ENCODE results near the gene GP2.

The GP2 gene

DNA sequence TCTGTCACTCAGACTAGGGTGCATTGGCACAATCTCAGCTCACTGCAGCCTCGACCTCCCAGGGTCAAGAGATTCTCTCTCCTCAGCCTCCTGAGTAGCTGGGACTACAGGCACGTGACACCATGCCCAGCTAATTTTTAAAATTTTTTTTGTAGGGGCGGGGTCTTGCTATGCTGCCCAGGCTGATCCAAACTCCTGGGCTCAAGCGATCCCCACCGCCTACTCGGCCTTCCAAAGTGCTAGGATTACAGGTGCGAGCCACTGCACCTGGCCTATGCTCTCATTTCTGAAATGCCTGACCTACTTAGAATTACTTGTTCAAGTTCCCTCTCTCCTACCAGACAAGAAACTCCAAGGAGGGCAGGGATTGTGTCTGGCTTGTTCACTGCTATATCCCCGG is 5.1 kb upstream of the GP2 start:
- ChIA-PET POLR2A (no interaction called here), CTCF (no interaction called here)
- no peak for DNase-seq (ENCODE audit: extremely low spot score)
- no peak for TF ChIP-seq NFRKB (IDR thresholded peaks at IDR 0.05)
- no peak for TF ChIP-seq CTBP1 (IDR thresholded peaks at IDR 0.05; ENCODE audit: borderline replicate concordance)
- no peak for TF ChIP-seq FOXM1 (IDR thresholded peaks at IDR 0.05; ENCODE audit: borderline replicate concordance)
- TF ChIP-seq, protein P1, sequence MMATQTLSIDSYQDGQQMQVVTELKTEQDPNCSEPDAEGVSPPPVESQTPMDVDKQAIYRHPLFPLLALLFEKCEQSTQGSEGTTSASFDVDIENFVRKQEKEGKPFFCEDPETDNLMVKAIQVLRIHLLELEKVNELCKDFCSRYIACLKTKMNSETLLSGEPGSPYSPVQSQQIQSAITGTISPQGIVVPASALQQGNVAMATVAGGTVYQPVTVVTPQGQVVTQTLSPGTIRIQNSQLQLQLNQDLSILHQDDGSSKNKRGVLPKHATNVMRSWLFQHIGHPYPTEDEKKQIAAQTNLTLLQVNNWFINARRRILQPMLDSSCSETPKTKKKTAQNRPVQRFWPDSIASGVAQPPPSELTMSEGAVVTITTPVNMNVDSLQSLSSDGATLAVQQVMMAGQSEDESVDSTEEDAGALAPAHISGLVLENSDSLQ (IDR thresholded peaks at IDR 0.05), result no peak
- no peak for TF ChIP-seq BHLHE40 (IDR thresholded peaks at IDR 0.05; ENCODE audit: borderline replicate concordance)
- TF ChIP-seq ZNF384 (IDR thresholded peaks at IDR 0.05), result no peak
- TF ChIP-seq ARNT (IDR thresholded peaks at IDR 0.05), result no peak
- TF ChIP-seq TARDBP (IDR thresholded peaks at IDR 0.05), result no peak
- TF ChIP-seq SUZ12 (IDR thresholded peaks at IDR 0.05), result no peak
- no peak for TF ChIP-seq LEF1 (IDR thresholded peaks at IDR 0.05; ENCODE audit: borderline replicate concordance)
- TF ChIP-seq FOXK2 (IDR thresholded peaks at IDR 0.05), result no peak
- TF ChIP-seq ELF4 (IDR thresholded peaks at IDR 0.05), result no peak

DNA sequence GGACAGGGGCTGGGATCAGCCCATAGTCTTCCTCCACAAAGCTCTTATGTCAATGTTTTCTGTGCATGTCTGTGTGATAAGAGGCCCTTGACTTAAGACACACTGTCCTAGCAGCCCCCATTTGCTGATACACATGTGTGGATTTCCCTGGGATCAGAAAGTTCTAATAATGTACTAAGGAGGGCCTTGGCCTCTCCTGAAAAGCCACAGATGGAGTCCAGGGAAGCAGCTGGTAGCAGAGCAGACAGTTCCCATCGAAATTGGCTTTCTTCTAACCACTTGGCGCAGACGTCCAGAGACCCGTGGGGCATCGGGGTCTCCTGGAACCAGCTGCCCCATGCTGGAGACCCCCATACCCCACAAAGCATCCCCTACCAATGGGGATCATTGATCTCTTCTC is 4.3 kb upstream of the GP2 start:
- CTCF ChIA-PET, result no interaction called here
- POLR2A ChIA-PET, result no interaction called here
- no peak for DNase-seq (ENCODE audit: extremely low spot score)
- TF ChIP-seq BHLHE40 (IDR thresholded peaks at IDR 0.05; ENCODE audit: borderline replicate concordance), result no peak
- no peak for TF ChIP-seq NFRKB (IDR thresholded peaks at IDR 0.05)
- no peak for TF ChIP-seq SUZ12 (IDR thresholded peaks at IDR 0.05)
- no peak for TF ChIP-seq ELF4 (IDR thresholded peaks at IDR 0.05)

DNA sequence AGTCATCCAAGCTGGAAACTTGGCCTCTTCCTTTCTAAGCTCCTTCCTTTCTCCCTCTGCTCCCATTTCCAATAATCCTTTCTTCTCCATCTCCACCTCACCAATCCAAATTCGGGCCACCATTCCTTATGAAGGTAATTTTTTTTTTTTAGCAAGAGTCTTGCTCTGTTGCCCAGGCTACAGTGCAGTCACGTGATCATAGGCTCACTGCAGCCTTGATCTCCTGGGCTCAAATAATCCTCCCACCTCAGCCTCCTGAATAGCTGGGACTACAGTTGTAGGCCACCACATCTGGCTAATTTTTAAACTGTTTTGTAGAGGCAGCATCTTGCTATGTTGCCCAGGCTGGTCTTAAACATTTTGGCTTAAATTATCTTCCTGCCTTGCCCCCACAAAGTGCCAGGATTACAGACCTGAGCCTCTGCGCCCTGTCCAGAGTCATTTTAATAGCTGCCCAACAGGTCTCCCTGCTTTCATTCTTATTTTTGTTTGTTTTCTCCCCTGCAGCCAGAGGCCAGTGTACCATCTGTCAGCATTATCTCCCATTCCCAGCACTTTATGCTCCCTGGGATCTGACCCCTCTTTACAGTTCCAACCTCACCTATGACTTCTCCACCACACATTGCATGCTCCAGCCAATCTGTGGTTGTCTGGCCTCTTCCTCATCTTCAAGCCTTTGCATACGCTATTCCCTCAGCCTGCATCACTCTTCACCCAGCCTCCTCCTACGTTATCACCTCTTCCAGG is 2.3 kb upstream of the GP2 start:
- DNase-seq (ENCODE audit: extremely low spot score), result no peak
- POLR2A ChIA-PET, result interaction anchor here (0.6 kb wide), 1 partner anchor 8 kb away, joined by 4 read pairs; no protein-coding TSS in a partner anchor
- TF ChIP-seq L3MBTL2 (conservative IDR thresholded peaks at IDR 0.05) (no peak), SP1 (IDR thresholded peaks at IDR 0.05) (no peak), HDGF (IDR thresholded peaks at IDR 0.05; ENCODE audit: borderline replicate concordance) (no peak), LEF1 (IDR thresholded peaks at IDR 0.05; ENCODE audit: borderline replicate concordance) (no peak), NFRKB (IDR thresholded peaks at IDR 0.05) (no peak), ELF4 (IDR thresholded peaks at IDR 0.05) (no peak), FOXK2 (IDR thresholded peaks at IDR 0.05) (no peak), ZNF384 (IDR thresholded peaks at IDR 0.05) (no peak), CTBP1 (IDR thresholded peaks at IDR 0.05; ENCODE audit: borderline replicate concordance) (no peak), TARDBP (IDR thresholded peaks at IDR 0.05) (no peak), ARNT (IDR thresholded peaks at IDR 0.05) (no peak), SUZ12 (IDR thresholded peaks at IDR 0.05) (no peak)
- CTCF ChIA-PET, result no interaction called here

DNA sequence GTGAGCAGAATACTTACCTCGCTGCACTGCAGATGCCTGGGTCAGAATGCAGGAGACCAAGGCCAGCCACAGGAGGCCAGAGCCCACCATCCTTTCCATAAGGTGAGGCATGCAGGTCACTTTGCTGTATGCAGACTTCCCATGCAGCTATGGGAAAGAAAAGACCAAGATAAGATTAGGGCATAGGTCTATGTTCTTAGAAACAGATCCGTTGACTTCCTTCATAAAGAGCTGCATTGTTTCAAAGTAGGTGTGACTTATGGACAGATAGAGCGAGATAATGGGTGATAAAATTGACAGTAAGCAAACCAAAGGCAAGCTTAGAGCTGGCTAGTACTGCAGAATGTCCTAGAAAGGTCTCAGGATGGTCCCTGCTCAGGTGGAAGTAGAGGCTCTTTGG is 992 bp downstream of the GP2 start:
- no peak for DNase-seq (ENCODE audit: extremely low spot score)

DNA sequence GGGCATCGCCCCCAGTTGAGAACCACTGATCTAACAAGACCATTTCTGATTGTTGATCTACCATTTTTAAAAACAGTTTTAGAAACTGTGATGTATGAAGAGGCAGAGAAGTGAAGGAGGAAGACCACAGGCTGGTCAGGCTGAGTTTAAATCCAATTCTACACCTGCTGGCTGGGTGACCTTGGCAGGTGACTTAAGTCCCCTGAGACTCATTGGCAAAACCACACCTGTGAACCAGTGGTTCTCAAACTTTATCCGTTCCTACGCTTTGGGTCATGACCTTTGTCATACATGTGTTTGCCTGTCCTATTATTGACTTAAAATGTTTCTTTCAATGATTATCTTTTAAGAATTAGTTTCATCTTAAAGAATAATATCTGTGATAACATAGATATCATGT is 2.3 kb downstream of the GP2 start:
- DNase-seq (ENCODE audit: extremely low spot score), result no peak
- POLR2A ChIA-PET, result no interaction called here
- TF ChIP-seq HDGF (IDR thresholded peaks at IDR 0.05; ENCODE audit: borderline replicate concordance) (no peak), FOXM1 (IDR thresholded peaks at IDR 0.05; ENCODE audit: borderline replicate concordance) (no peak), NFRKB (IDR thresholded peaks at IDR 0.05) (no peak), FOXK2 (IDR thresholded peaks at IDR 0.05) (no peak), BHLHE40 (IDR thresholded peaks at IDR 0.05; ENCODE audit: borderline replicate concordance) (no peak), ARNT (IDR thresholded peaks at IDR 0.05) (no peak), ELF4 (IDR thresholded peaks at IDR 0.05) (no peak), TARDBP (IDR thresholded peaks at IDR 0.05) (no peak), ZNF384 (IDR thresholded peaks at IDR 0.05) (no peak), L3MBTL2 (conservative IDR thresholded peaks at IDR 0.05) (no peak)
- TF ChIP-seq, protein P1 (IDR thresholded peaks at IDR 0.05), result no peak
- CTCF ChIA-PET, result no interaction called here

More for the DNA sequence above, 992 bp downstream of the GP2 start:
- ChIA-PET POLR2A (no interaction called here), CTCF (no interaction called here)
- no peak for TF ChIP-seq ARNT (IDR thresholded peaks at IDR 0.05)
- no peak for TF ChIP-seq ELF4 (IDR thresholded peaks at IDR 0.05)
- TF ChIP-seq, protein P1 (IDR thresholded peaks at IDR 0.05), result no peak
- no peak for TF ChIP-seq HDGF (IDR thresholded peaks at IDR 0.05; ENCODE audit: borderline replicate concordance)
- TF ChIP-seq CTBP1 (IDR thresholded peaks at IDR 0.05; ENCODE audit: borderline replicate concordance), result no peak
- no peak for TF ChIP-seq NFRKB (IDR thresholded peaks at IDR 0.05)
- no peak for TF ChIP-seq SUZ12 (IDR thresholded peaks at IDR 0.05)
- TF ChIP-seq ZNF384 (IDR thresholded peaks at IDR 0.05), result no peak
- no peak for TF ChIP-seq L3MBTL2 (conservative IDR thresholded peaks at IDR 0.05)
- TF ChIP-seq TARDBP (IDR thresholded peaks at IDR 0.05), result no peak
- no peak for TF ChIP-seq FOXK2 (IDR thresholded peaks at IDR 0.05)
- TF ChIP-seq SP1 (IDR thresholded peaks at IDR 0.05), result no peak
- no peak for TF ChIP-seq FOXM1 (IDR thresholded peaks at IDR 0.05; ENCODE audit: borderline replicate concordance)
- no peak for TF ChIP-seq BHLHE40 (IDR thresholded peaks at IDR 0.05; ENCODE audit: borderline replicate concordance)
- TF ChIP-seq FOXA1 (IDR thresholded peaks at IDR 0.05), result no peak
- no peak for TF ChIP-seq LEF1 (IDR thresholded peaks at IDR 0.05; ENCODE audit: borderline replicate concordance)

DNA sequence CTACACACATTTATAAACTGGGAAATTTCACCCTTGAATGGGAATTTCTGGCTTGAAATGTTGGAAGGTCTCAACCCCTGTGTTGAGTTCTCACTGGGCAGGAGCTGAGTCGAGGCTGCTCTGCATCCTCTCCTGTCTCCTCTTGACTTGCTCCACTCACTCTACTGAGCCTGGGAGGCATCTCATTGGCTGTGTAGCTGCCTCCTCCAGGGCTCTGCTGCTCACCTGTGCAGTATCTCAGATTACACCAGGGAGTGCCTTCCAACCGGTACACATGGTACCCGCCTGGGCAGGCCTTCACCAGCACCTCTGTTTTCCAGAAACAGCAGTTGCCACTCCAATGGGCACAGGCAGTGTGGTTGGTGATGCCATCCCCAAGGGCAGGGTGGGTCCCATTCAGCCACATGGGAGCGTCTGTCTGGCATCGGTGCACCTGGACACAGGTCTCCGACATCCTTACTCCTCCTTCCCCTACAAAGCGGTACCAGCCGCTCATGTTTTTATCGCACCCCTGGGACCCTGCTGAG is 3.7 kb downstream of the GP2 start:
- no peak for DNase-seq (ENCODE audit: extremely low spot score)
- TF ChIP-seq SP1 (IDR thresholded peaks at IDR 0.05), result no peak
- no peak for TF ChIP-seq TARDBP (IDR thresholded peaks at IDR 0.05)
- TF ChIP-seq CTBP1 (IDR thresholded peaks at IDR 0.05; ENCODE audit: borderline replicate concordance), result no peak
- TF ChIP-seq FOXA1 (IDR thresholded peaks at IDR 0.05), result no peak
- no peak for TF ChIP-seq L3MBTL2 (conservative IDR thresholded peaks at IDR 0.05)
- no peak for TF ChIP-seq ARNT (IDR thresholded peaks at IDR 0.05)
- TF ChIP-seq NFRKB (IDR thresholded peaks at IDR 0.05), result no peak
- TF ChIP-seq FOXK2 (IDR thresholded peaks at IDR 0.05), result no peak
- TF ChIP-seq SUZ12 (IDR thresholded peaks at IDR 0.05), result no peak
- no peak for TF ChIP-seq FOXM1 (IDR thresholded peaks at IDR 0.05; ENCODE audit: borderline replicate concordance)
- TF ChIP-seq BHLHE40 (IDR thresholded peaks at IDR 0.05; ENCODE audit: borderline replicate concordance), result no peak
- TF ChIP-seq, protein P1 (IDR thresholded peaks at IDR 0.05), result no peak
- TF ChIP-seq ZNF384 (IDR thresholded peaks at IDR 0.05), result no peak
- ChIA-PET POLR2A (no interaction called here), CTCF (no interaction called here)

Measured in HEK293T (cell line).